ENCODE data around the gene GSDME.

GRCh38 chr7:24713850-24714675 lies 43.2 kb downstream of the GSDME start:
- no peak for TF ChIP-seq POLR2A (IDR thresholded peaks at IDR 0.05)
- TF ChIP-seq CTCF (IDR thresholded peaks at IDR 0.05) = no peak
